GM21717 (cell line): ENCODE results near the gene TCEAL1.
"Not testable (repeated sequence)": the region's sequence is repeated elsewhere in the genome, so short reads cannot be mapped to it uniquely, and the experiment has no call there.

Experiments used
- ATAC-seq: cut with Tn5 transposase; IDR thresholded peaks from one replicate; pipeline ENCODE4 v1.9.1; 2021; ENCODE audit warnings: mild to moderate bottlenecking, moderate library complexity; ENCODE audit not compliant: unreplicated experiment

TCEAL1 gene

DNA sequence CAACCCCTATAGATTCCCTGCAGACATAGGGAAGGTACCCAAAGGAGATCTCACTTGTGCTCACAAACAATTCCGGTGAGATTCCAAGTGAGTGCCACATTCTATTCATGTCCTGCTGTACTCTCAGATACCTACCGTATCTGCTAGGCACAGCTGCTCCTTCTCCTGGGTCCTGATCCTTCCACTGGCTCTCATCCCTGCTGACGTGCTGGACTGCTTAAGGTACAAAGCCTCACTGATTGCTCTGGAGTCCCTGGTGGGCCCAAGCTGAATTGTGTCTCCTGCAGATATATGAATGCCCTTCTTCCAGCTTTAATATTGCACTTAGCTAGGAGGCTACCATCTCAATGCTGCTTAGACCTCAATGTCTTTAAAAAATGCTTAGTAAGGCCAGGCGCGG lies 2.4 kb downstream of the TCEAL1 start:
- no peak for ATAC-seq

DNA sequence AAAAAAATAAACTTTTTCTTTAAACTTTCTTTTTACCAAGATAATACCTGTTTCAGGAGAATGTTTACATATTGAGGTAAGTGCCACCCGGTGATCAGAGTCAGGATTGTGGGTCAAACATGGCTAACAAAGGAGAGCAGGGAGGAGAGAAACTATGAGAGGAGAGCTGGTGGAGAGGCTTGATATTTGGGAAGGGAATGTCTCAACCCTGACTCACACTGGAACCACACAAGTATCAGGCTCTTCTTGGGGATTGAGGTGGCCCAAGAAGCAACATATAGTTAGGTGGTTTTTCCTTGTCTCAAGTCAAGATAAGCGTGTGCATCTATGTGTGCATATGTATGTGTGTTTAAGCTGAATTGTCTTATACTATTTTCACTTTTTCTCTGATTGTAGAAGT lies 6.7 kb downstream of the TCEAL1 start:
- no peak for ATAC-seq

- no peak for ATAC-seq
Measured at GRCh38 chrX:103637604-103638338, 9.0 kb downstream of the TCEAL1 start.

DNA sequence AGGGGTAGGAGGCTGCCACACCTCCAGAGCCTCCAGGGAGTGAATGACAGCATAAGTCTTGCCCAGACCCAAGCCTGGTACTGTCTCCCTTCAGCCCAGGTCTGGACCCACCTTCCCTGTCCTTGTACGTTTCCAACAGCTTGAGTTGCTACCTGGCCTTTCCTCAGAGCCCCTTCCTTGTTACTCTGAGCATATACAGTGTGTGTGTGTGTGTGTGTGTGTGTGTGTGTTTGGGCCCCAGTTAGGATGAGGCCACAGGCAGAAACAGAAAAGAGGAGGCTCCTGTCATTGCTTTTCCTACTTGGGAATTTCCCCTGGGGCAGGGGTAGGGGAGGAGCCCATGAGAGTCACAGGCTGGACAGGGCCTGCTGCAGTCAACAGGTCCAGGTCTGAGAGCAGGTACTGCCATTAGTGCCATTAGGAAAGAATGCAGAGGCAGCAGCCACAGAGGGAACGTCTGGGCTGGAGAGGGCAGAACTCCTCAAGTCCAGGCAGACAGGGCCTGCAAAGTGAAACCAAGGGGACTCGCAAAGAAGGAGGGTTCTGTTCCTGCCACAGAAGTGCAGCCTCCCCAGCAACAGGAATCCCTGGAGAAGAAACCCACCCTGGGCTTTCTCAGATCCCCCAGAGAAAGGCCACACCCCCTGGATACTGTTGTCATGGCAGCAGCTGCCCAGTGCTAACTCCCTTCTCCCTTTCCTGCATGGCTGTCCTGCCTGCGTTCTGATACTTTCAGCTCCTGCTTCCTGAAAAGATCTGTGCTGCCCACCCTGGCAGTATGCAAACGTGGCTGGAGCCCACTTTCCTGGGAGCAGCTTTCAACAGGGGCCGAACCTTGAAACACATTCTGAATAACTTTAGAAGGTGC lies 9.9 kb downstream of the TCEAL1 start:
- ATAC-seq, result not testable (repeated sequence)

GRCh38 chrX:103640401-103641155 lies 11.8 kb downstream of the TCEAL1 start:
- ATAC-seq, result no peak

GRCh38 chrX:103644125-103644524 lies 15.3 kb downstream of the TCEAL1 start:
- no peak for ATAC-seq

- no peak for ATAC-seq
Measured at GRCh38 chrX:103647630-103648029, 18.9 kb downstream of the TCEAL1 start.

DNA sequence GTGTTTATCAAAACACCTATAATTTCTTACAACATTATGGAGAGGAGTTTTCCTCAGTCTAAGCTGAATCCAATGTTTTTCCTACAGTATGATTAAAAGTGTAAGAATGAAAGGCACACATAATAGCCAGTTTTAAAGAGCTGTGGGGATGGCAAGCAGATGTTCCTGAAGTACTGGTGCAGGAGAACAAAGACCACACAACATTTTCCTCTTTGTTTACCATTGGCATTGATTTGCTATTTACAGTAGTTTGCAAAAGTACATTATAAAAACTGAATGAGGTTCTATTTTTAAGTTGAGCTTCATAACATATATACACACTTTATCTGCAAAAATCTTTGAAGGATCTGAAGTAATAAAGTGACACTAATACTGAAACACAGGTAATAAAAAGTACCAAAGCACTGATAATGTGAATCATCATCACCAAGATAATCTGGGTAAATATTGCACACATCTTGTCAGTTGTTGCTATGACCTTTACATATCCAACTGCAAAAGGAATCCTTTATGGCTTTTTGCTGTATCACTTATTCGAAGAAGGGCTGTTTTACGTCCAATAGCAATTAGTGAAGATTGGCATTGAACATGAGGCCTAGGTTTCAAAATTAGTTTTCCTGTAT lies 22.5 kb downstream of the TCEAL1 start:
- no peak for ATAC-seq

- ATAC-seq, result not testable (repeated sequence)
Measured at GRCh38 chrX:103655230-103656000, 26.6 kb downstream of the TCEAL1 start.

GRCh38 chrX:103656617-103657016 lies 27.8 kb downstream of the TCEAL1 start:
- no peak for ATAC-seq

DNA sequence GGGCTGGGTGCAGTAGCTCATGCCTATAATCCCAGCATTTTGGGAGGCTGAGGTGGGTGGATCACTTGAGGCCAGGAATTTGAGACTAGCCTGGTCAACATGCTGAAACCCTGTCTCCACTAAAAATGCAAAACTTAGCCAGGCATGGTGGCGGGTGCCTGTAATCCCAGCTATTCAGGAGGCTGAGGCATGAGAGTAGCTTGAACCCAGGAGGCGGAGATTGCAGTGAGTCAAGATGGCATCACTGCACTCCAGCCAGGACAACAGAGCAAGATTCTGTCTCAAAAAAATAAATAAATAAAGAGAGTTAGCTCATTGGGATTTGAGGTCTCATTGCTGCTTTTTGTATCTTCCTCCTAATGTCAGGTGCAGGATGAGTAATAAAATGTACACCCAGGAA lies 28.3 kb downstream of the TCEAL1 start:
- not testable (repeated sequence) for ATAC-seq

- ATAC-seq, result no peak
Measured at GRCh38 chrX:103658681-103659433, 30.1 kb downstream of the TCEAL1 start.

- not testable (repeated sequence) for ATAC-seq
Measured at GRCh38 chrX:103659460-103659859, 30.7 kb downstream of the TCEAL1 start.

DNA sequence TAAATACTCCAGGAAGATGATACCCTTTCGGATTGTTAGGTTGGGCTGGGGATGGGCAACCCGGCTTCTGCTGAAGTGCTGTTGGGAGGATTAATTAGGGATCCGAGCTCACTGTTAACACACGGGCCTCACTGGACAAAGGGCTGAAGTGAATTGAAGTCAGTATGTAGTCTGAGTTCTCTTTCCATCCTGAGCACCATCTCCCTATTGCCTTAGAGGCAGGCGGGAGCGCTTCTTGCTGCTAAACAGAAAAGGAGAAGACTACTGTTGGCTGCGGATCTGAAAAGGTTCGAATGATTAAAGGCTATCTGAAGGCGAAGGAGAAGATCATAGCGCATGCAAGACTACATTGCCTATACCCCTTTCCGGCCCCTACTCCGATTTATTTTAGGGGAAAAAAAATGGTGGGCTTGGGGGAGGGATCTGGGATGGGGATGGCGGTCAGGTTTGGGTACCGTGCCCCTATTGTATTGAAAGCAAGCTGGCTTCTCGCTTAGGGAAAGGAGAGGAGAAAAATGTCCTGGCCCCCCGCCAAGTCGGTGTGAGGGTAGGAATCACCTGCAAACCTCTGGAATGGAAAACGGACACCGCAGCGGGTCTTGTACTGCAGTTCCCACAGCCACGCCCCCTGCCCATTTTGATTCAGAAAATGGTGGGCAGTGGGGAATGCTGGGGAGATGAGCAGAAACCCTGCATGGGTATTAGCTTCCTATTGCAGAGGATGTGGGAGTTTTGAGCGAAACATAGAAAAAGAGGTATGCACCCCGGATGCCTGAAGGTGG lies 35.4 kb downstream of the TCEAL1 start:
- ATAC-seq, result no peak

DNA sequence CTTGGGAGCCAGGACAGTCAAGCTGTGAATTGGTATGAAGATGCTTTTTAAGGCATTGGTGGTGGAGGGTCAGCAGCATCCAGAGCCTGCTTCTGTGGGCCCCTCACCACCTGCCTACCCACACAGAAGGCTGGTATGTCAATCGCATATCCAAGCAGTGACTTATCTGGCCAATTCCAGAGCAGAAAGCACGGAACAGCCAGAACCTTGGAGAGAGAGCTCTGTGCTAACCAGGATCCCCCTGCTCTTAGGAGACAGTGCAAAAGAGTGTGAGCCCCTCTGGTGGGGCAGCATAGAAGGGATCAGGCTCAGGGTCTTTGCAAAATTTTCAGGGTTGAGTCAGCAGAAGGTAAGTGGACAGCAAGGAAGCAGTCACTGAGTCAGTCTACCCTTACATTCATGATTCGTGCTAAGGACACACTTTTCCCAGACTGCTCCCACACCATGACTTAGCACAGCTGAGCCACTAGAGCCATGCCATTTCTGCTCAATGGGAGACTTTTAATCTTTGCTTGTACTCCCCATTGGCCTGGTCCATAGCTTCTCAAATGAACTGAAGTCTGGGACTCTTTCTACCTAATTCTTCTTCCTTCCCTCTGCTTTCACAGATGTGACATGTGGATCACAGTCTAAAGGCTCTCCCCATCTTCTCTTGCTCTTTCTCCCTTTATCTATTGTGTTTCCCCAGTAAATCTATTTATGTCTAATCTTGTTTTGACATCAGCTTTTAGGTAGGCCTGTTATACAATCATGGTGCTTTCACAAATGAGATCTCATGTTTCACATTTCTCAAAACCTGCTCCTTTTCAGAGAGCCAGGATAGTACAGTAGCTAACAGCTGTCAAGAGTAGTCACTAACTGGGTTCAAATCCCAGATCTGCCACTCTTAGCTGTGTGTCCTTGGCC lies 37.7 kb downstream of the TCEAL1 start:
- no peak for ATAC-seq

GRCh38 chrX:103669745-103670144 lies 41.0 kb downstream of the TCEAL1 start:
- no peak for ATAC-seq

DNA sequence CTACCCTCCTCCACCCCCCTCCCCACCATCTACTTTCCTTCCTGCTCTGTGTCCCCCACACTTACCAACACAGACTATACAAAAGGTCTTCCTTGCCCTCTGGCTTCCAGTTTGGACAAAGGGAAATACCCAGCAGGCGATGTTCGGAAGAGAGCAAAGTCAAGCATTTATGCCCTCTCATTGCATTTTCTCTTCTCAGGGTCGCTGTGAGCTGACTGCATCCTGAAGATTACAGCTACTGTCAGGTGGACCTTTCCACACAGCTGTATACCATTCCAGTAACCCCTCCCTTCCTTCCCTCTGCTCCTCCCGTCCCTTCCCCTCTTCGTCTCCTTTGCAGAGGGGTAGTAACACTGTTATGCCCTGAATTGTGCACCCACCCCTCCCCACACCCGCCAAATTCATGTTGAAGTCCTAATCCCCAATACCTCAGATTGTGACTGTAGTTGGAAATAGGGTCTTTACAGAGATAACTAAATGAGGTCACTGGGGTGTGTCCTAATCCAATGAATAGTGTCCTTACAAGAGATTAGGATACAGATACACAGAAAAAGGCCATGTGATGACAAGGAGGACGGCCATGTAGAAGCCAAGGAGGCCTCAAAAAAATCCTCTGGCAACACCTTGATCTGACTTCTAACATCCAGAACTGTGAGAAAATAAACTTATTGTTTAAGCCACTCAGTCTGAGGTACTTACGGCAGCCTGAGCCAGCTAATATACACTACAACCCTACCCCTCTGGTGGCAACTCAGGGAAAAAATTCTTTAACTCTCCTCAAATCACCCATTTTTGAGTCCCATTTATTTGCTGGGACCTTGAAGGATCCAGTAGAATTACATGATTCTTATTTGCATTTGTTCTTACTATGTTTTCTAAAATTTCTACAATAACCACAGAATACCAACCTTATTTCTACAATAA lies 46.0 kb downstream of the TCEAL1 start:
- no peak for ATAC-seq
